HepG2 (cell line): Measurements from ENCODE around the gene UBE2E1. TPM values are rescaled to one million over a fixed set of nuclear protein-coding genes. Genes with fewer than 3 reads are reported as not detected.

ENCODE experiments used
- HNRNPH1 ChIP-seq: fragments of 200-400 bp; formaldehyde crosslinking; optimal IDR thresholded peaks from 2 replicates; pipeline ENCODE3; 2017; ENCODE audit warnings: mild to moderate bottlenecking, low read depth, low read length
- MTF1 ChIP-seq: sonication (generic); formaldehyde crosslinking; IDR thresholded peaks from 2 replicates; pipeline ENCODE4 v1.5.0; 2020; ENCODE audit warnings: missing genetic modification reagents
- NFE2L2 ChIP-seq: fragments of 150-350 bp; IDR thresholded peaks from 2 replicates; pipeline ENCODE4 v1.6.1; 2014; ENCODE audit warnings: low read length
- SALL2 ChIP-seq: sonication (generic); formaldehyde crosslinking; IDR thresholded peaks from 2 replicates; pipeline ENCODE4 v1.8.1; 2023; ENCODE audit warnings: mild to moderate bottlenecking, missing genetic modification reagents, inconsistent platforms
- THAP11 ChIP-seq: IDR thresholded peaks from 2 replicates; pipeline ENCODE4 v1.6.1; 2016; ENCODE audit warnings: missing biosample characterization, missing genetic modification reagents
- ZFP90 ChIP-seq: sonication (generic); formaldehyde crosslinking; IDR thresholded peaks from 2 replicates; pipeline ENCODE4 v1.8.0; 2022; ENCODE audit warnings: missing genetic modification reagents, mild to moderate bottlenecking, inconsistent platforms, borderline replicate concordance
- ZNF790 ChIP-seq: sonication (generic); formaldehyde crosslinking; IDR thresholded peaks from 2 replicates; pipeline ENCODE4 v1.8.0; 2022; ENCODE audit warnings: missing genetic modification reagents, mild to moderate bottlenecking, borderline replicate concordance
- ZNF83 ChIP-seq: sonication (generic); formaldehyde crosslinking; IDR thresholded peaks from 2 replicates; pipeline ENCODE4 v1.4.0; 2020; ENCODE audit warnings: missing genetic modification reagents, mild to moderate bottlenecking, borderline replicate concordance
- polyA plus RNA-seq, 8 experiments: library from polyadenylated mRNA; depleted of rRNA in 3 of 8; stranded (reverse) in 7 of 8; unstranded in 1 of 8; fragments of >200 nt; fragmentation: Illumina TruSeq in 4 of 8; extraction: Trizol in 4 of 8; gene quantifications; 2 replicates each; pipeline versions ENCODE4 v1.2.1 to v1.2.3, GENCODE V29; 2011 to 2016; ENCODE audit warnings: low read depth in 4 of 8, missing spikeins in 1 of 8, mixed read lengths in 1 of 8; ENCODE audit not compliant: insufficient read depth in 1 of 8
- total RNA-seq, 5 experiments: library from RNA; depleted of rRNA; stranded (reverse); fragments of >200 nt; fragmentation: Illumina TruSeq; extraction: Trizol; gene quantifications; 2 replicates each; pipeline ENCODE4 v1.2.3, GENCODE V29; 2016; ENCODE audit warnings: low read depth in 1 of 5
- TF ChIP-seq, protein P1 (sequence below): sonication (generic); formaldehyde crosslinking; IDR thresholded peaks from 2 replicates; pipeline ENCODE4 v1.5.0; 2020; ENCODE audit warnings: mild to moderate bottlenecking, missing genetic modification reagents, borderline replicate concordance
- TF ChIP-seq, protein P2 (sequence below): sonication (generic); formaldehyde crosslinking; IDR thresholded peaks from 2 replicates; pipeline ENCODE4 v1.4.0; 2020; ENCODE audit warnings: mild to moderate bottlenecking, missing genetic modification reagents
- TF ChIP-seq, protein P3 (sequence below): sonication (generic); formaldehyde crosslinking; IDR thresholded peaks from 2 replicates; pipeline ENCODE4 v1.4.0; 2020; ENCODE audit warnings: mild to moderate bottlenecking, missing genetic modification reagents

The UBE2E1 gene
- total and polyA plus RNA-seq, 2 of the 13 experiments (the other 11 are each of a cell fraction or from before 2014, with no cell fraction given): 55.4 to 61.8 TPM

DNA sequence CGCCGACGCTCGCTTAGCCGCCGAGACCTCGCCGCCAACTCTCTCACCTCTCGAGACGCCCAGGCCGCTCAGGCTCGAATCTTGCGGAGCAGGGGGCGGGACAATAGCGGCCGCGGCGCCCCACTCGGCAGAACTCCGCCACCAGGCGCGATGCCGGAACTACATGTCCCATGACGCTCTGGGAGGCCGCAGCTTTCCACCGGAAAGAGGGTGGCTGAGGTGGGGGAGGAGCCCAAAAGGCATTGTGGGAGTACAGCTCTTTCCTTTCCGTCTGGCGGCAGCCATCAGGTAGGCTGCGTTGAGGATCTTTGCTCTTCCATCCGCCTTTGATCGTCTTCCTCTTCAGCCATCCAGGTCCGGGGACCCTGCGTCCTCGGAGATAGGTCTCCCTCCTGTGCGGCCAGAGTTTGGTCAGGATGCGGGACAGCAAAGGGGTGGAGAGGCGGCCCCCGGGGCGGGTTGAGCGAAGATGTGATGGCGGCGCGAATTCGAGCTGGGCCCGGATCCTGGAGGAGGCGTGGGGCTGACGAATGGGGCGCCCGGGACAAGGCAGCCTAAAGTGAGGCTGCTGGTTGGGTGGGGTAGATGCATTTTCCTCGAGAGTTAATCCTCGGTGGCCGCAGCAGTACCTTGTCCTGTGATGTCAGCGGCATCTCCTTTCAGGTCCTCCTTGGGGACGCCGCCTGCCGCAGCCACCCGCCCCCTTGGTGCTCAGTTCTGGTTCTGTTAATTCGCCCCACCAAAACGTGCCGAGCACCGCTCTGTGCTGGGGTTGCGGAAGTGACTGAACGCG lies 111.3 kb downstream of the UBE2E1 start, which contains the start of the genes NKIRAS1 and RPL15 (continued):
- TF ChIP-seq, protein P1, sequence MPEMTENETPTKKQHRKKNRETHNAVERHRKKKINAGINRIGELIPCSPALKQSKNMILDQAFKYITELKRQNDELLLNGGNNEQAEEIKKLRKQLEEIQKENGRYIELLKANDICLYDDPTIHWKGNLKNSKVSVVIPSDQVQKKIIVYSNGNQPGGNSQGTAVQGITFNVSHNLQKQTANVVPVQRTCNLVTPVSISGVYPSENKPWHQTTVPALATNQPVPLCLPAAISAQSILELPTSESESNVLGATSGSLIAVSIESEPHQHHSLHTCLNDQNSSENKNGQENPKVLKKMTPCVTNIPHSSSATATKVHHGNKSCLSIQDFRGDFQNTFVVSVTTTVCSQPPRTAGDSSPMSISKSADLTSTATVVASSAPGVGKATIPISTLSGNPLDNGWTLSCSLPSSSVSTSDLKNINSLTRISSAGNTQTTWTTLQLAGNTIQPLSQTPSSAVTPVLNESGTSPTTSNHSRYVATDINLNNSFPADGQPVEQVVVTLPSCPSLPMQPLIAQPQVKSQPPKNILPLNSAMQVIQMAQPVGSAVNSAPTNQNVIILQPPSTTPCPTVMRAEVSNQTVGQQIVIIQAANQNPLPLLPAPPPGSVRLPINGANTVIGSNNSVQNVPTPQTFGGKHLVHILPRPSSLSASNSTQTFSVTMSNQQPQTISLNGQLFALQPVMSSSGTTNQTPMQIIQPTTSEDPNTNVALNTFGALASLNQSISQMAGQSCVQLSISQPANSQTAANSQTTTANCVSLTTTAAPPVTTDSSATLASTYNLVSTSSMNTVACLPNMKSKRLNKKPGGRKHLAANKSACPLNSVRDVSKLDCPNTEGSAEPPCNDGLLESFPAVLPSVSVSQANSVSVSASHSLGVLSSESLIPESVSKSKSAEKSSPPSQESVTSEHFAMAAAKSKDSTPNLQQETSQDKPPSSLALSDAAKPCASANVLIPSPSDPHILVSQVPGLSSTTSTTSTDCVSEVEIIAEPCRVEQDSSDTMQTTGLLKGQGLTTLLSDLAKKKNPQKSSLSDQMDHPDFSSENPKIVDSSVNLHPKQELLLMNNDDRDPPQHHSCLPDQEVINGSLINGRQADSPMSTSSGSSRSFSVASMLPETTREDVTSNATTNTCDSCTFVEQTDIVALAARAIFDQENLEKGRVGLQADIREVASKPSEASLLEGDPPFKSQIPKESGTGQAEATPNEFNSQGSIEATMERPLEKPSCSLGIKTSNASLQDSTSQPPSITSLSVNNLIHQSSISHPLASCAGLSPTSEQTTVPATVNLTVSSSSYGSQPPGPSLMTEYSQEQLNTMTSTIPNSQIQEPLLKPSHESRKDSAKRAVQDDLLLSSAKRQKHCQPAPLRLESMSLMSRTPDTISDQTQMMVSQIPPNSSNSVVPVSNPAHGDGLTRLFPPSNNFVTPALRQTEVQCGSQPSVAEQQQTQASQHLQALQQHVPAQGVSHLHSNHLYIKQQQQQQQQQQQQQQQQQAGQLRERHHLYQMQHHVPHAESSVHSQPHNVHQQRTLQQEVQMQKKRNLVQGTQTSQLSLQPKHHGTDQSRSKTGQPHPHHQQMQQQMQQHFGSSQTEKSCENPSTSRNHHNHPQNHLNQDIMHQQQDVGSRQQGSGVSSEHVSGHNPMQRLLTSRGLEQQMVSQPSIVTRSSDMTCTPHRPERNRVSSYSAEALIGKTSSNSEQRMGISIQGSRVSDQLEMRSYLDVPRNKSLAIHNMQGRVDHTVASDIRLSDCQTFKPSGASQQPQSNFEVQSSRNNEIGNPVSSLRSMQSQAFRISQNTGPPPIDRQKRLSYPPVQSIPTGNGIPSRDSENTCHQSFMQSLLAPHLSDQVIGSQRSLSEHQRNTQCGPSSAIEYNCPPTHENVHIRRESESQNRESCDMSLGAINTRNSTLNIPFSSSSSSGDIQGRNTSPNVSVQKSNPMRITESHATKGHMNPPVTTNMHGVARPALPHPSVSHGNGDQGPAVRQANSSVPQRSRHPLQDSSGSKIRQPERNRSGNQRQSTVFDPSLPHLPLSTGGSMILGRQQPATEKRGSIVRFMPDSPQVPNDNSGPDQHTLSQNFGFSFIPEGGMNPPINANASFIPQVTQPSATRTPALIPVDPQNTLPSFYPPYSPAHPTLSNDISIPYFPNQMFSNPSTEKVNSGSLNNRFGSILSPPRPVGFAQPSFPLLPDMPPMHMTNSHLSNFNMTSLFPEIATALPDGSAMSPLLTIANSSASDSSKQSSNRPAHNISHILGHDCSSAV: no peak
- peak; percentile 78; the same call in 1 of the 2 replicates for TF ChIP-seq SALL2
- peak; percentile 99 for TF ChIP-seq THAP11 (CRISPR knock-in tag)
- peak; percentile 74; the same call in 1 of the 2 replicates for TF ChIP-seq ZNF83 (CRISPR knock-in tag)
- TF ChIP-seq NFE2L2: no peak
- TF ChIP-seq HNRNPH1: no peak
- TF ChIP-seq, protein P2, sequence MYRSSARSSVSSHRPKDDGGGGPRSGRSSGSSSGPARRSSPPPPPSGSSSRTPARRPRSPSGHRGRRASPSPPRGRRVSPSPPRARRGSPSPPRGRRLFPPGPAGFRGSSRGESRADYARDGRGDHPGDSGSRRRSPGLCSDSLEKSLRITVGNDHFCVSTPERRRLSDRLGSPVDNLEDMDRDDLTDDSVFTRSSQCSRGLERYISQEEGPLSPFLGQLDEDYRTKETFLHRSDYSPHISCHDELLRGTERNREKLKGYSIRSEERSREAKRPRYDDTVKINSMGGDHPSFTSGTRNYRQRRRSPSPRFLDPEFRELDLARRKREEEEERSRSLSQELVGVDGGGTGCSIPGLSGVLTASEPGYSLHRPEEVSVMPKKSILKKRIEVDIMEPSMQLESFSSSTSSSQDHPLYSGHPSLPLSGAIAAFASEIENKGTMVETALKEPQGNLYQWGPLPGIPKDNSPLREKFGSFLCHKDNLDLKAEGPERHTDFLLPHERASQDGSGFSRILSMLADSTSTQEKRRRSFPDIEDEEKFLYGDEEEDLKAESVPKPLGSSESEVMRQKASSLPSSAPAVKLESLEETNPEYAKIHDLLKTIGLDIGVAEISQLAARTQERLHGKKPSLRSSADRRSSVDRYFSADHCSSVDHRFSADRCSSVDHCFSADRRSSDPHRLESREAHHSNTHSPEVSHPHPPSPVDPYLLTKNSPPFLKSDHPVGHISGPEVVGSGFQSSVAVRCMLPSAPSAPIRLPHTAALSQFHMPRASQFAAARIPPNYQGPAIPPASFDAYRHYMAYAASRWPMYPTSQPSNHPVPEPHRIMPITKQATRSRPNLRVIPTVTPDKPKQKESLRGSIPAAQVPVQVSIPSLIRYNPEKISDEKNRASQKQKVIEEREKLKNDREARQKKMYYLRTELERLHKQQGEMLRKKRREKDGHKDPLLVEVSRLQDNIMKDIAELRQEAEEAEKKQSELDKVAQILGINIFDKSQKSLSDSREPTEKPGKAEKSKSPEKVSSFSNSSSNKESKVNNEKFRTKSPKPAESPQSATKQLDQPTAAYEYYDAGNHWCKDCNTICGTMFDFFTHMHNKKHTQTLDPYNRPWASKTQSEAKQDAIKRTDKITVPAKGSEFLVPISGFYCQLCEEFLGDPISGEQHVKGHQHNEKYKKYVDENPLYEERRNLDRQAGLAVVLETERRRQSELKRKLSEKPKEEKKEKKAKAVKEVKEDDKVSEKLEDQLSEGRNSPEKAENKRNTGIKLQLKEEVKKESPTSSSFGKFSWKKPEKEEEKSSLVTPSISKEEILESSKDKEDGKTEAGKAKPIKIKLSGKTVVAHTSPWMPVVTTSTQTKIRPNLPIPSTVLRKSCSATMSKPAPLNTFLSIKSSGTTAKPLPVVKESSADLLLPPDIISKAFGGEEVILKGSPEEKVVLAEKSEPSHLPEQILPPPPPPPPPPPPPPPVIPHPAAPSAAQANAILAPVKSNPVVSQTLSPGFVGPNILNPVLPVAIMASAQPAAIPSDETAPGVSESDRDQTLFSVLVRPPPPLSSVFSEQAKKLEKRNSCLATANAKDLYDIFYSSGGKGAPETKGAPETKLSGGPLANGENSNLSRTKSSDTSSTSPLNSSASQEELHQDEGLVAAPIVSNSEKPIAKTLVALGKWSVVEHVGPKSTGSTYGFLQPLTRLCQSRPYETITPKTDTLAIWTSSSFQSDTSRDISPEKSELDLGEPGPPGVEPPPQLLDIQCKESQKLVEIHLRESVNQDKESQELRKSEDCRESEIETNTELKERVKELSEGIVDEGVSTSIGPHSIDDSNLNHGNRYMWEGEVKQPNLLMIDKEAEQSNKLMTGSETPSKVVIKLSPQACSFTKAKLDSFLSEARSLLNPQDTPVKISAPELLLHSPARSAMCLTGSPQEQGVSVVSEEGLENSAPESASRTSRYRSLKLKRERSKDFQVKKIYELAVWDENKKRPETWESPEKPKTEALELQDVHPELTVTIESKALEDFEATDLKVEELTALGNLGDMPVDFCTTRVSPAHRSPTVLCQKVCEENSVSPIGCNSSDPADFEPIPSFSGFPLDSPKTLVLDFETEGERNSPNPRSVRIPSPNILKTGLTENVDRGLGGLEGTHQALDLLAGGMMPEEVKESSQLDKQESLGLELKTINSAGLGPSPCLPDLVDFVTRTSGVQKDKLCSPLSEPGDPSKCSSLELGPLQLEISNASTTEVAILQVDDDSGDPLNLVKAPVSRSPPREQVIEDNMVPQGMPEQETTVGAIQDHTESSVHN: no peak
- TF ChIP-seq, protein P3, sequence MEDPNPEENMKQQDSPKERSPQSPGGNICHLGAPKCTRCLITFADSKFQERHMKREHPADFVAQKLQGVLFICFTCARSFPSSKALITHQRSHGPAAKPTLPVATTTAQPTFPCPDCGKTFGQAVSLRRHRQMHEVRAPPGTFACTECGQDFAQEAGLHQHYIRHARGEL (CRISPR knock-in tag): peak; percentile 20; the same call in 1 of the 2 replicates
- no peak; the same call in 1 of the 2 replicates for TF ChIP-seq ZNF790 (CRISPR knock-in tag)
- TF ChIP-seq MTF1 (CRISPR knock-in tag): no peak
- peak; percentile 76; the same call in 1 of the 2 replicates for TF ChIP-seq ZFP90 (CRISPR knock-in tag)
